NOMO-1 treated with dmso at 0.1 percent for 144 hours (cell line): ENCODE measurements around the gene PF4V1.
"Not testable (repeated sequence)": the region's sequence is repeated elsewhere in the genome, so short reads cannot be mapped to it uniquely, and the experiment has no call there.

ENCODE experiments used
- DNase-seq: peaks from one replicate; lab custom pipeline; 2025; ENCODE audit not compliant: unreplicated experiment; lab: John Stamatoyannopoulos, UW

Gene PF4V1

GRCh38 chr4:73869130-73870055 is 16.3 kb downstream of the PF4V1 start, which contains the start of gene CXCL1:
Gene CXCL1, plus strand, starts transcription at chr4:73869393. Its CDS starts 78 bp downstream, at chr4:73869471.
- no peak for DNase-seq

- no peak for DNase-seq
Measured at GRCh38 chr4:73870260-73870659, 17.2 kb downstream of the PF4V1 start.

GRCh38 chr4:73870768-73871167 is 17.7 kb downstream of the PF4V1 start:
- no peak for DNase-seq

- DNase-seq: no peak
Measured at GRCh38 chr4:73871511-73872310, 18.6 kb downstream of the PF4V1 start.

GRCh38 chr4:73872316-73873108 is 19.4 kb downstream of the PF4V1 start:
- DNase-seq: peak; percentile 44

- no peak for DNase-seq
Measured at GRCh38 chr4:73874386-73874785, 21.3 kb downstream of the PF4V1 start.

GRCh38 chr4:73875401-73875800 is 22.3 kb downstream of the PF4V1 start:
- DNase-seq: no peak

- no peak for DNase-seq
Measured at GRCh38 chr4:73883306-73883705, 30.2 kb downstream of the PF4V1 start.

- DNase-seq: no peak
Measured at GRCh38 chr4:73885574-73886267, 32.6 kb downstream of the PF4V1 start.

GRCh38 chr4:73891326-73891725 is 38.2 kb downstream of the PF4V1 start:
- DNase-seq: no peak

- no peak for DNase-seq
Measured at GRCh38 chr4:73891739-73892405, 38.8 kb downstream of the PF4V1 start.

- DNase-seq: no peak
Measured at GRCh38 chr4:73892966-73893365, 39.9 kb downstream of the PF4V1 start.

GRCh38 chr4:73894001-73894400 is 40.9 kb downstream of the PF4V1 start:
- no peak for DNase-seq

GRCh38 chr4:73895201-73896175 is 42.4 kb downstream of the PF4V1 start:
- no peak for DNase-seq

GRCh38 chr4:73896416-73896815 is 43.3 kb downstream of the PF4V1 start:
- no peak for DNase-seq

- no peak for DNase-seq
Measured at GRCh38 chr4:73897380-73898136, 44.5 kb downstream of the PF4V1 start.

GRCh38 chr4:73899338-73899737 is 46.2 kb downstream of the PF4V1 start:
- not testable (repeated sequence) for DNase-seq

- DNase-seq: no peak
Measured at GRCh38 chr4:73901031-73901430, 47.9 kb downstream of the PF4V1 start.
